ENCODE data around the gene CNOT4. TPM values are rescaled to one million over a fixed set of nuclear protein-coding genes. Genes with fewer than 3 reads are reported as not detected.

The CNOT4 gene
- total RNA-seq, 1 experiment from 2014 or later: 25.8 TPM

DNA sequence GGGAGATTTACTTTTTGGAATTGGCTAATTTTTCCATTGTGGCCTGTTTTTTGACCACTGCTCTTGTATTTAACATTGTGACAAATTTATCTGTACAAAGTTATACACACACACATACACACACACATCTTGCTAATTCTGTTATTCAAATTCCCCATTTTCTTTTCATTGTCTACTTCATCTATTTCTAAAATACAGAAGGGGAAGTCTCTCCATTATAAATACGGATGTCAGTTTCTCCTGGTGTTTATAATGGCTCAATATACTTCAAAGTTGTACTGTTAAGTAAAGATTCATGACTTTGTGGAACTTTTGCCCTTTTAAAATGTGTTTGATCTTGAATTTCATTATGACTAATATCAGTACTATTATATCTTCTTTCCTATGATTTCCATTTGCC lies 81.0 kb downstream of the CNOT4 start:
- Histone ChIP-seq H3K36me3 (ENCODE audit: low read depth) (no peaks in the 10 kb centered on the region), H3K27ac (no peak overlapping the region), H3K79me2 (ENCODE audit: low read depth) (peaks cover 43% of the 10 kb centered on the region), H3K27me3 (ENCODE audit: insufficient read depth, low read depth) (no peaks in the 10 kb centered on the region), H3F3A (ENCODE audit: insufficient read depth, low read depth) (no peaks in the 10 kb centered on the region), H3K9me3 (ENCODE audit: insufficient read depth, low read depth) (no peaks in the 10 kb centered on the region), H3K4me1 (replicated peaks; ENCODE audit: insufficient read depth) (no peaks in the 10 kb centered on the region), H2AFZ (no peak overlapping the region), H3K4me3 (no peak overlapping the region), H4K20me1 (ENCODE audit: insufficient read depth) (0 out of 2 replicates have a peak, but pooled peaks cover 9% of the 10 kb centered on the region), H3K4me2 (no peak overlapping the region), H3K9me2 (ENCODE audit: insufficient read depth) (no peaks in the 10 kb centered on the region)
- no peak for DNase-seq
- ChIA-PET POLR2A (ENCODE audit: unreplicated experiment) (no interaction called here), CTCF (no interaction called here)
- TF ChIP-seq, protein P1, sequence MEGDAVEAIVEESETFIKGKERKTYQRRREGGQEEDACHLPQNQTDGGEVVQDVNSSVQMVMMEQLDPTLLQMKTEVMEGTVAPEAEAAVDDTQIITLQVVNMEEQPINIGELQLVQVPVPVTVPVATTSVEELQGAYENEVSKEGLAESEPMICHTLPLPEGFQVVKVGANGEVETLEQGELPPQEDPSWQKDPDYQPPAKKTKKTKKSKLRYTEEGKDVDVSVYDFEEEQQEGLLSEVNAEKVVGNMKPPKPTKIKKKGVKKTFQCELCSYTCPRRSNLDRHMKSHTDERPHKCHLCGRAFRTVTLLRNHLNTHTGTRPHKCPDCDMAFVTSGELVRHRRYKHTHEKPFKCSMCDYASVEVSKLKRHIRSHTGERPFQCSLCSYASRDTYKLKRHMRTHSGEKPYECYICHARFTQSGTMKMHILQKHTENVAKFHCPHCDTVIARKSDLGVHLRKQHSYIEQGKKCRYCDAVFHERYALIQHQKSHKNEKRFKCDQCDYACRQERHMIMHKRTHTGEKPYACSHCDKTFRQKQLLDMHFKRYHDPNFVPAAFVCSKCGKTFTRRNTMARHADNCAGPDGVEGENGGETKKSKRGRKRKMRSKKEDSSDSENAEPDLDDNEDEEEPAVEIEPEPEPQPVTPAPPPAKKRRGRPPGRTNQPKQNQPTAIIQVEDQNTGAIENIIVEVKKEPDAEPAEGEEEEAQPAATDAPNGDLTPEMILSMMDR (conservative IDR thresholded peaks at IDR 0.05): no peak
- TF ChIP-seq EZH2 (IDR thresholded peaks at IDR 0.05; ENCODE audit: low read depth): no peak
- BruUV-seq (replicated peaks): no TSS peak
- intact Hi-C loops (cut with micrococcal nuclease; ENCODE audit: unreplicated experiment): no loop called here

DNA sequence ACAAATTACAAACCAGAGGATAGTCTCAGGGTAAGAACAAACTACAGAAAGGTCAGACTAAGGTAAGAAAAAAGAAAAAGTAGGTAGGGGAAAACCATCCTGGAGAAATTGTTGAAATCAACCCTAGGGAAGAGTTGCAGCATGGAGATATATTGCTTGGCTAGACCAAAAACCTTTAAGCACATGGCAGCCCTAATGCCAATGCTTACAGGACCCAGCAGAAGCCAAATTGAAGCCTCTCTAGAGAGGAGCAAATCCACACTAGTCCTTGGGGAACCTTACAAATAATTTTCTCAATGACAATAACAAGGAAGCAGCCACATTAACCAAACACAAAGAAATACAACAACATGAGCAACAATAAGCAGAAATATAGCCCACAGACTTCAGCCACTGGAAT lies 81.9 kb downstream of the CNOT4 start:
- Histone ChIP-seq H3K4me1 (replicated peaks; ENCODE audit: insufficient read depth) (no peaks in the 10 kb centered on the region), H3K27me3 (ENCODE audit: insufficient read depth, low read depth) (no peaks in the 10 kb centered on the region), H4K20me1 (ENCODE audit: insufficient read depth) (peaks cover 16% of the 10 kb centered on the region; the same call in 1 of the 2 replicates), H3K4me3 (no peak overlapping the region), H3K36me3 (ENCODE audit: low read depth) (no peaks in the 10 kb centered on the region), H2AFZ (no peak overlapping the region), H3K79me2 (ENCODE audit: low read depth) (peaks cover 45% of the 10 kb centered on the region), H3K9me3 (ENCODE audit: insufficient read depth, low read depth) (no peaks in the 10 kb centered on the region; the same call in 1 of the 2 replicates), H3K27ac (no peak overlapping the region), H3K4me2 (no peak overlapping the region), H3K9me2 (ENCODE audit: insufficient read depth) (no peaks in the 10 kb centered on the region), H3F3A (ENCODE audit: insufficient read depth, low read depth) (no peaks in the 10 kb centered on the region)
- ChIA-PET CTCF (no interaction called here), POLR2A (ENCODE audit: unreplicated experiment) (no interaction called here)
- TF ChIP-seq, protein P1 (conservative IDR thresholded peaks at IDR 0.05): no peak
- no TSS peak for BruUV-seq (replicated peaks)
- no peak for DNase-seq
- intact Hi-C loops (cut with micrococcal nuclease; ENCODE audit: unreplicated experiment): no loop called here

DNA sequence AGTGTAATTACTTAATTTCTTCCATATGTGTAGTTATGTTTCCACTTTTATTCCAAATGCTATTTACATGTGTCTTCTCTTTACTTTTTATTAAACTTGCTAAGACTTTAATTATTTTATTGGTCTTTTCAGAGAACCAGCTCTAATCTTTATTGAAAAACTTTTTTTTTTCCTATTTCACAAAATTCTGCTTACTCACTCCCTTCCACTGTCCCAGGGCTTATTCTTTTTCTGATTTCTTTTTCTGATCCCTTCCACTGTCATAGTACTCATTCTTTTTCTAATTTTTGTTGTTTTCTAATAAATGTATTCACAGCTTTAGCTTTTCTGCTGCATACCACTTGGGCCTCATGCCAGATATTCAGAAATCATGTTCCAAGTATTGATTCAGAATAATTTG lies 82.7 kb downstream of the CNOT4 start:
- no peak overlapping the region for H3K4me2 ChIP-seq
- TF ChIP-seq, protein P1 (conservative IDR thresholded peaks at IDR 0.05): no peak
- TF ChIP-seq EZH2 (IDR thresholded peaks at IDR 0.05; ENCODE audit: low read depth): no peak
- peaks cover 48% of the 10 kb centered on the region for H3K79me2 ChIP-seq (ENCODE audit: low read depth)
- peaks cover 20% of the 10 kb centered on the region; the same call in 1 of the 2 replicates for H4K20me1 ChIP-seq (ENCODE audit: insufficient read depth)
- H3F3A ChIP-seq (ENCODE audit: insufficient read depth, low read depth): no peaks in the 10 kb centered on the region
- H3K36me3 ChIP-seq (ENCODE audit: low read depth): no peaks in the 10 kb centered on the region
- no peak overlapping the region; the same call in 1 of the 2 replicates for H3K27ac ChIP-seq
- ChIA-PET CTCF (no interaction called here), POLR2A (ENCODE audit: unreplicated experiment) (no interaction called here)
- no peak for DNase-seq
- no peaks in the 10 kb centered on the region; the same call in 1 of the 2 replicates for H3K9me3 ChIP-seq (ENCODE audit: insufficient read depth, low read depth)
- H3K4me1 ChIP-seq (replicated peaks; ENCODE audit: insufficient read depth): no peaks in the 10 kb centered on the region
- intact Hi-C loops (cut with micrococcal nuclease; ENCODE audit: unreplicated experiment): no loop called here
- no peaks in the 10 kb centered on the region for H3K9me2 ChIP-seq (ENCODE audit: insufficient read depth)
- no peak overlapping the region for H2AFZ ChIP-seq
- H3K27me3 ChIP-seq (ENCODE audit: insufficient read depth, low read depth): no peaks in the 10 kb centered on the region
- BruUV-seq (replicated peaks): no TSS peak
- H3K4me3 ChIP-seq: no peak overlapping the region

Measured in PC-9 (cell line).